Testis (tissue), 3 donors: ENCODE results near the gene SLC16A6. TPM values are rescaled to one million over a fixed set of nuclear protein-coding genes. Genes with fewer than 3 reads are reported as not detected.
"Not testable (repeated sequence)": the region's sequence is repeated elsewhere in the genome, so short reads cannot be mapped to it uniquely, and the experiment has no call there.

Experiments
- DNase-seq: peaks from one replicate; pipeline ENCODE4 v3.0.0-alpha.2; 2019
- H3K27ac ChIP-seq, 2 donors: fragments of 200-600 bp; sonication (generic); one replicate each; pipeline ENCODE4 v1.5.1; 2019
- H3K27me3 ChIP-seq: fragments of 200-600 bp; sonication (generic); one replicate; pipeline ENCODE4 v1.5.1; 2019
- H3K36me3 ChIP-seq: fragments of 200-600 bp; sonication (generic); one replicate; pipeline ENCODE4 v1.5.1; 2017; ENCODE audit warnings: low read depth; ENCODE audit errors: missing control alignments
- H3K4me1 ChIP-seq: fragments of 200-600 bp; sonication (generic); one replicate; pipeline ENCODE4 v1.5.1; 2019
- H3K4me3 ChIP-seq, 2 donors: fragments of 200-600 bp; sonication (generic); one replicate each; pipeline ENCODE4 v1.5.1; 2017 to 2019
- H3K9me3 ChIP-seq: fragments of 200-600 bp; sonication (generic); one replicate; pipeline ENCODE4 v1.5.1; 2017
- POLR2A ChIP-seq: fragments of 450-650 bp; IDR thresholded peaks from one replicate; pipeline ENCODE4 v1.6.1; 2017; ENCODE audit warnings: antibody characterized with exemption, mild to moderate bottlenecking, moderate library complexity
- WGBS, 2 donors: methylation state at CpG; one replicate each; pipeline ENCODE4 v1.1.5; 2018; 5-methylcytosine and 5-hydroxymethylcytosine counted together
- intact Hi-C: fragments of 100-400 bp; cut with DNase I; formaldehyde crosslinking; loops from one replicate; pipeline ENCODE4 v1.15.1; 2023; ENCODE audit warnings: low total_unique reads
- polyA plus RNA-seq: library from polyadenylated mRNA; stranded (reverse); fragments of 350-450 nt; fragmentation: Illumina TruSeq; extraction: RNeasy Lipid Tissue Mini Kit (QIAGEN cat#74804); gene quantifications from one replicate; pipeline ENCODE4 v1.2.3, GENCODE V29; 2014; ENCODE audit warnings: low read depth, low replicate concordance; ENCODE audit not compliant: insufficient read depth
- total RNA-seq, 2 donors: library from RNA; depleted of rRNA; stranded (reverse); fragments of >200 nt; gene quantifications; one replicate each; pipeline ENCODE4 v1.2.3, GENCODE V29; 2016
- TF ChIP-seq, protein P1 (sequence below), 3 experiments: fragments of 450-650 bp in 2 of 3; fragments of 200-600 bp in 1 of 3; sonication (generic) in 1 of 3; IDR thresholded peaks; one replicate each; pipeline ENCODE4 v1.5.1; 2016 to 2019; ENCODE audit warnings: antibody characterized with exemption in 3 of 3, mild to moderate bottlenecking in 2 of 3, moderate library complexity in 1 of 3

Gene SLC16A6
- total and polyA plus RNA-seq, 3 donors from 2014 or later: 1.5 to 2.2 (median 1.9) TPM

DNA sequence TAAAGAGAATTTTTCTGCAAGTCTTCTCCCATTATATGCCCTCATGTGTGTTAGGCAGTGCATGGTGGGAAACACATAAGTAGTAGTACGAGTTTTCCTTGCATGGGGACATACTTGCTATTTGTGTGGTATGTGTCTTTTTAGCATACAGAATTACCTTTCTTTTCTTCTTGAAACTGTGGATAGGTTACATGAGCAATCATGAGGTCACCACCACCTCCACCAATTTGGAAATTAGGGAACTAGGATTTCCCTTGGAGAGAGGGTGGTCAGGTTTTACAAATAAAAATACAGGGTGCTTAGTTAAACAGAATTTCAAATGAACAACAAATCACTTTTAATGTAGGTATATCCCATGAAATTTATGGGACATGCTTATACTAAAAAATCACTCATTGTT, 59.4 kb downstream of the SLC16A6 start:
- Histone ChIP-seq H3K36me3 (no peaks in the 10 kb centered on the region), H3K4me3 (no peak overlapping the region), H3K4me1 (peaks cover 13% of the 10 kb centered on the region), H3K27ac (no peak overlapping the region), H3K27me3 (no peaks in the 10 kb centered on the region), H3K9me3 (no peaks in the 10 kb centered on the region)
- DNase-seq: no peak
- 89 to 98% methylated on average over 1 of the region's 1 CpG for WGBS, 2 donors
- TF ChIP-seq POLR2A: no peak
- TF ChIP-seq, protein P1, sequence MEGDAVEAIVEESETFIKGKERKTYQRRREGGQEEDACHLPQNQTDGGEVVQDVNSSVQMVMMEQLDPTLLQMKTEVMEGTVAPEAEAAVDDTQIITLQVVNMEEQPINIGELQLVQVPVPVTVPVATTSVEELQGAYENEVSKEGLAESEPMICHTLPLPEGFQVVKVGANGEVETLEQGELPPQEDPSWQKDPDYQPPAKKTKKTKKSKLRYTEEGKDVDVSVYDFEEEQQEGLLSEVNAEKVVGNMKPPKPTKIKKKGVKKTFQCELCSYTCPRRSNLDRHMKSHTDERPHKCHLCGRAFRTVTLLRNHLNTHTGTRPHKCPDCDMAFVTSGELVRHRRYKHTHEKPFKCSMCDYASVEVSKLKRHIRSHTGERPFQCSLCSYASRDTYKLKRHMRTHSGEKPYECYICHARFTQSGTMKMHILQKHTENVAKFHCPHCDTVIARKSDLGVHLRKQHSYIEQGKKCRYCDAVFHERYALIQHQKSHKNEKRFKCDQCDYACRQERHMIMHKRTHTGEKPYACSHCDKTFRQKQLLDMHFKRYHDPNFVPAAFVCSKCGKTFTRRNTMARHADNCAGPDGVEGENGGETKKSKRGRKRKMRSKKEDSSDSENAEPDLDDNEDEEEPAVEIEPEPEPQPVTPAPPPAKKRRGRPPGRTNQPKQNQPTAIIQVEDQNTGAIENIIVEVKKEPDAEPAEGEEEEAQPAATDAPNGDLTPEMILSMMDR (IDR thresholded peaks at IDR 0.05): no peak
- intact Hi-C loops: no loop called here

GRCh38 chr17:68231131-68231530, 59.8 kb downstream of the SLC16A6 start:
- H3K36me3 ChIP-seq, H3K4me3 ChIP-seq, H3K27ac ChIP-seq, intact Hi-C loops, H3K27me3 ChIP-seq, DNase-seq, H3K9me3 ChIP-seq: not testable (repeated sequence)
- H3K4me1 ChIP-seq: peaks cover 13% of the 10 kb centered on the region
- 92 to 97% methylated on average over 4 of the region's 4 CpGs for WGBS, 2 donors

- 85 to 95% methylated on average over 8 of the region's 8 CpGs for WGBS, 2 donors
- intact Hi-C loops: no loop called here
Observed at GRCh38 chr17:68229619-68230018, 61.3 kb downstream of the SLC16A6 start.

DNA sequence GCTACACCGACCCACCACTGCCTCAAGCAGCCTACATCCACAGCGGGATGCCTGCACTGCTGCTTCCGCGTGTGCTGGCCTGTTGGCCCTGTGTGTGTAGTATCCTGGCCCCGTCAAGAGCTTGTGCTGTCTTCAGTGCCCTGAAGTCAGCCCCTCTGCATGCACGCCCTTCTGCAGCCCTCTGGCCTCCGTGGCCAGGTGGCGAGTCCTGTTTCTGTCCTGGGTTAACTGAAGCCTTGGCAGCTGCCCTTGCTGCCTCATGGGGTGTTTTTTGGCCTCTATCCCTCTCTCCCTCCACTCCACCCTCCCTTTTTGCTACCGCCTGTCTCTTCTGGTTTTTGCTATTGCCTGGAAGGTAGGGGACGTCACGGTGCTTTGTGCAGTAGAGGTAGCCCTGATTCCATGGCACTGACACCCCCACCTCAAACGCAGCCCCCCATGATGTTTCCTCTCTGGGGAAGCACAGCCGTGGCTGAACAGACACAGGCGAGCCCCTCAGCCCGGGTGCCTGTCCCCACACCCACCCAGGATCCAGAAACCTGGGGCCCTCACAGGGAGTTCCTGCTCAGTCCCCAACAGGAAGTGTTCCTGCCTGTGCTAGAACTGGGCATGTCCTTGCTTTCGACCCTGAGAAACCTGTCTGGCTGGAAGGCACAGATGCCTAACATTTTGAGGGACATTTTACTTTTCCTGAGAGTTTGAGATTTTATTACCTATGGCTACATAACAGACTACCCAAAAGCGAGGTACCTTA, 61.9 kb downstream of the SLC16A6 start:
- Histone ChIP-seq H3K9me3 (no peaks in the 10 kb centered on the region), H3K27me3 (no peaks in the 10 kb centered on the region), H3K27ac (no peak overlapping the region), H3K4me3 (no peak overlapping the region), H3K36me3 (no peaks in the 10 kb centered on the region), H3K4me1 (no peaks in the 10 kb centered on the region)
- DNase-seq: no peak
- WGBS, 2 donors: 85 to 87% methylated on average over 10 to 17 of the region's 17 CpGs
- intact Hi-C loops: no loop called here
- no peak for TF ChIP-seq POLR2A
- TF ChIP-seq, protein P1 (IDR thresholded peaks at IDR 0.05): no peak

More at GRCh38 chr17:68229619-68230018, 61.3 kb downstream of the SLC16A6 start:
- Histone ChIP-seq H3K9me3 (no peaks in the 10 kb centered on the region), H3K27ac (no peak overlapping the region), H3K4me3 (no peak overlapping the region), H3K27me3 (no peaks in the 10 kb centered on the region), H3K36me3 (no peaks in the 10 kb centered on the region), H3K4me1 (peaks cover 4% of the 10 kb centered on the region)
- no peak for DNase-seq
- TF ChIP-seq POLR2A: no peak
- TF ChIP-seq, protein P1 (IDR thresholded peaks at IDR 0.05): no peak

DNA sequence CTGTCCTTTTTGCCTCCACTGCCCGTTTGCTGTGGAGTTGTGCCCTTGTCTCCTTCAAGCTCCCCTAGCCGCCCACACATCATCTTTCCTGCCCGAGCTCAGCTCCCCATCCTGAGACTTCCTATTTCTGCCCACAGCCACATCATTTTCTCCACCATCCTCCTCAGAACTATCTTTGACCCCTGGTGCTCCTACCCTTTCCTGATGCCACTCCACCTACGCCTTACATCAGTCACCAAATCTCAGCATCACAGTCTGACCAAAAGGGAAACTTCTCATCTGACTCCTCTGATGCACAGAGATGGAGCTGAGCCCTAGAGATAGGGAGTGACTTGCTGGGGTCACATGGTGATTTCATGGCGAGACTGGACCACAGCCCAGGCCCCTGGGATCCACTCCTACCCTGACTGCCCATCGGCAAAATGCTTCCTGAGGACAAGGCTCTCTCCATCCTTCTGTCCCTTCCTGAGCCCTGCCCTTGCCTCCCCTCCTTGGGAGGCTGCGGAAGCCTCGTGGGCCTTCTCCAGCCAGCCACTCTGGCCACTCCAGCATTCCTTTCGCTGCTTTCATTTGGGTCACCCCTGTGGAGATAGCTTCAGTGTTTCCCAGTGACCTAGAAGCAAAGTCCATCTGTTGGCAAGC, 62.8 kb downstream of the SLC16A6 start:
- H3K9me3 ChIP-seq, intact Hi-C loops, H3K27ac ChIP-seq, H3K4me1 ChIP-seq, H3K27me3 ChIP-seq, H3K36me3 ChIP-seq, H3K4me3 ChIP-seq, DNase-seq: not testable (repeated sequence)
- WGBS, 2 donors: 84 to 95% methylated on average over 8 to 9 of the region's 9 CpGs

DNA sequence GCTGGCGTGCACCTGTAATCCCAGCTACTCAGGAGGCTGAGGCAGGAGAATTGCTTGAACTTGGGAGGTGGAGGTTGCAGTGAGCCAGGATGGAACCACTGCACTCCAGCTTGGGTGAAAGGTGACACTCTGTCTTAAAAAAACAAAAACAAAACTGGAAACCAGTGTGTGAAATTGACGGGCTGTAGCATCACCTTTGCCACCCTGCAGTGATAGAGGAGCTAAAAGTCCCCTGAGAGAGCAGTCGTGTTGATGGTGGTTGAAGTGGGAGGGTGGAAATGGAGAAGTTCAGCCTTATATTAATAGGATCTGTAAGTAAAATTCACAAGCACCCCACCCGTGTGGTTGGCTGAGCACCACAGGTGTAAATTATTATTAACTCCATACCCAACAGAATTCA, 65.9 kb downstream of the SLC16A6 start:
- H3K4me3 ChIP-seq, intact Hi-C loops, H3K9me3 ChIP-seq, H3K36me3 ChIP-seq, DNase-seq, H3K27me3 ChIP-seq, H3K4me1 ChIP-seq, H3K27ac ChIP-seq: not testable (repeated sequence)
- 73 to 84% methylated on average over 4 of the region's 4 CpGs for WGBS, 2 donors
